Measurements from ENCODE around the gene ABL1.

The ABL1 gene

DNA sequence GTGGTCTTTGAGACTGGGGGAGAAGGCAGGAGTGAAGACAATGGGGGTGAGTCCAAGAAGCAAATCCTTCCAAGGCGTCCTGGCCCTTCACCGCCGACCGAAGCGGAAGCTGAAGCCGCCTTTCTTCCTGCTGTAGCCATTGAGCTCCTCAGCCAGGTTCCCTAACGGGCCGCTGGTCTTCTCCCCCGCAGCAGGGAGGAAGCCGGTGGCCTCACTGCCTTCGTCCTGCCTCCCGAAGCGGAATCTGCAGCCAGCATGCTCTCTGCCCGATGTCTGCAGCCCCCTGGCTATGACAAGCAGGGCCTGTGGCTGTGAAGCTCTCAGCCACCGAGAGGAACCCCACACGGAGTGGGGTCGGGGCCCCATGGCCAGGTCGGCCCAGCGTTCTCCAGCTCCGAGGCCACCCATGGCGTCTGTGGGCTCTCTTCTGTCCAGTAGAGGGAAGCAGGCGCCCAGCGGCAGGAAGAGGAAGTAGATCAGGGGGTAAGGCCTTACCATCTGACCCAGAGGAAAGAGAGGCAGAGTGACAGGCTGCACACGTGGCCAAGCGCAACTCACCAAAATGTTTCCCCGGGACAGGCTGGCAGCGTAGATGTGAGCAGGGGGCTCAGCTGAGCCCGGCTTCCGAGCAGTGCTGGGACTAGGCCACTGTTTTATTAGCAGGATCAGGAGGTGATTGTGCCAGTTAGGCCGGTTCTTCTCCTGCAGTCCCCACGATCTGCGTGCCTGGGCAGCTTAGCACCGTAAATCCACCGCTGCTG lies 58.5 kb downstream of the ABL1 start:
- no peak overlapping the region for H3K4me3 ChIP-seq (ENCODE audit: low read depth, low read length)
- no peak for TF ChIP-seq CTCF (IDR thresholded peaks at IDR 0.05; ENCODE audit: low read depth, low read length)
- no peak for DNase-seq (ENCODE audit: low read depth, low spot score)
- in situ Hi-C loops (cut with HindIII; ENCODE audit: low sequenced_read_pairs) = no loop called here

DNA sequence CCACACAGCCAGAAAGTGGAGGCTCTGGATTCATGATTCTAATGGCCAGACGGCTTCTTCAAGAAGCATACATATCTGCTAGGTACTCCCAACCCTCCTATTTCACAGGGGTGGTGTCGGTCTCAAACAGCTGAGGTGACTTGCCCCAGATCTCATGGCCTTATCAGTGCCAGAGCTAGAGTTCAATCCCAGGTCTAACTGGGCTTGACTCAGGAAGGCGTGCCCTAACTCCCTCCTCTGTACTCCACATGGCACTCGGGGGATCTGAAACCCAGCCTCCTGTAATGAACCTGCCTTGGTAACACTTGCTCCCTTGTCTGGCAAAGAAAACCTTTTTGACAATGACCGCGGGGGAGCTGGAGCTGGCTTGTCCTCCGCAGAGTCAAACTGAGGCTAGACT lies 59.5 kb downstream of the ABL1 start:
- DNase-seq (ENCODE audit: low read depth, low spot score) = no peak
- H3K4me3 ChIP-seq (ENCODE audit: low read depth, low read length) = no peak overlapping the region
- no peak for TF ChIP-seq CTCF (IDR thresholded peaks at IDR 0.05; ENCODE audit: low read depth, low read length)
- in situ Hi-C loops (cut with HindIII; ENCODE audit: low sequenced_read_pairs) = no loop called here

DNA sequence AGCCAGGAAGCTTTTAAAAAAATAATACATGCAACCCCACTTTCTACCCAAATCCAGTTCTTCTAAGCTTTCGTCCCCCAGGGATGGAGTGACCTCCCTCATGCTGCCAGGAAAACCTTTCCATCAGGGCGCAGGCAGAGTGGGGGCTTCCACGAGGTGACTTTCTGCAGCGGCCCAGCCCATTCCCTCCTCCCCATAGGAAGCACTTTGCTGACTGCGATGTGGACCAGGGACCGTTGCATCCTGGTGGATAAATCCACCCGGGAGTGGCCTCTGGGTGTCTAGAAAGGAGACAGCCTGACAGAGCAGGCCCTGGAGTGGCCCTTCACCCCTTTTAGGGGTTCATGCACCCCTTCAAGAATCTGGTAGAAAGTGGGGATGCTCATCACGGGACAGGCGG lies 60.0 kb downstream of the ABL1 start:
- DNase-seq (ENCODE audit: low read depth, low spot score) = no peak
- TF ChIP-seq CTCF (IDR thresholded peaks at IDR 0.05; ENCODE audit: low read depth, low read length) = no peak
- in situ Hi-C loops (cut with HindIII; ENCODE audit: low sequenced_read_pairs) = no loop called here
- H3K4me3 ChIP-seq (ENCODE audit: low read depth, low read length) = no peak overlapping the region

GRCh38 chr9:130895481-130896232 lies 60.6 kb downstream of the ABL1 start:
- in situ Hi-C loops (cut with HindIII; ENCODE audit: low sequenced_read_pairs) = no loop called here
- no peak overlapping the region for H3K4me3 ChIP-seq (ENCODE audit: low read depth, low read length)
- no peak for TF ChIP-seq CTCF (IDR thresholded peaks at IDR 0.05; ENCODE audit: low read depth, low read length)
- no peak for DNase-seq (ENCODE audit: low read depth, low spot score)

- in situ Hi-C loops (cut with HindIII; ENCODE audit: low sequenced_read_pairs) = no loop called here
- no peak for DNase-seq (ENCODE audit: low read depth, low spot score)
- H3K4me3 ChIP-seq (ENCODE audit: low read depth, low read length) = no peak within 1 kb of the TSS
- TF ChIP-seq CTCF (IDR thresholded peaks at IDR 0.05; ENCODE audit: low read depth, low read length) = no peak
Observed at GRCh38 chr9:130896233-130897014, 61.4 kb downstream of the ABL1 start, which contains the start of gene QRFP. TSS of gene QRFP (minus strand) at chr9:130896812. CDS start at chr9:130893838, 2,974 bp downstream.

DNA sequence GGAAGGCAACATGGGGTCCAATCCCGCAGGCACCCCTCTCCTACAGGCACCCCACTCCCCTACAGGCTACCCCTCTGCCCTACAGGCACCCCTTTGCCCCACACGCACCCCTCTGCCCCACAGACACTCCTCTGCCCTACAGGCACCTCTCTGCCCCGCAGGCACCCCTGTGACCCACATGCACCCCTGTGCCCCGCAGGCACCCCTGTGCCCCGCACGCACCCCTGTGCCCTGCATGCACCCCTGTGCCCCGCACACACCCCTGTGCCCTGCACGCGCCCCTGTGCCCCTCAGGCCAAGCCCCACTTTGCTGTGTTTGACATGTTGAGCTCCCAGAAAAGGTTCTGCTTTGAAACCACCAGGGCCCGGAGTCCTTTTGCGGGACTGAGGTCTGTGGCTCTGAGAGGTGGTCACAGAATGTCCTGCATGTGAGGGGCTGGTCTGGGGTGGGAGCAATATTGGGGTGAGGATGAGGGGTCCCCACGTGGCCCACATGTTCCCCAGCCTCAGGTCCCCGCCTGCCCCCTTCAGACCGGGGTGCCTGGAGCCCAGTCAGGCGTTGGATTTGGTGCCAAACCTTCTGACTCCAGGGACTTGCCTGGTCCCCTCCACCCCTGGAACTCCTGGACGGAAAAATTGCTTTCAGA lies 62.2 kb downstream of the ABL1 start:
- in situ Hi-C loops (cut with HindIII; ENCODE audit: low sequenced_read_pairs) = no loop called here
- no peak for TF ChIP-seq CTCF (IDR thresholded peaks at IDR 0.05; ENCODE audit: low read depth, low read length)
- DNase-seq (ENCODE audit: low read depth, low spot score) = no peak
- H3K4me3 ChIP-seq (ENCODE audit: low read depth, low read length) = no peak overlapping the region

All from astrocyte of the spinal cord (primary cell).